ENCODE results near the gene TBATA.

Gene TBATA

GRCh38 chr10:70785190-70785589, at the start of gene TBATA:
Gene TBATA (minus strand): TSS chr10:70785377. CDS start chr10:70783379, 1,998 bp downstream.
- DNase-seq: no peak

DNA sequence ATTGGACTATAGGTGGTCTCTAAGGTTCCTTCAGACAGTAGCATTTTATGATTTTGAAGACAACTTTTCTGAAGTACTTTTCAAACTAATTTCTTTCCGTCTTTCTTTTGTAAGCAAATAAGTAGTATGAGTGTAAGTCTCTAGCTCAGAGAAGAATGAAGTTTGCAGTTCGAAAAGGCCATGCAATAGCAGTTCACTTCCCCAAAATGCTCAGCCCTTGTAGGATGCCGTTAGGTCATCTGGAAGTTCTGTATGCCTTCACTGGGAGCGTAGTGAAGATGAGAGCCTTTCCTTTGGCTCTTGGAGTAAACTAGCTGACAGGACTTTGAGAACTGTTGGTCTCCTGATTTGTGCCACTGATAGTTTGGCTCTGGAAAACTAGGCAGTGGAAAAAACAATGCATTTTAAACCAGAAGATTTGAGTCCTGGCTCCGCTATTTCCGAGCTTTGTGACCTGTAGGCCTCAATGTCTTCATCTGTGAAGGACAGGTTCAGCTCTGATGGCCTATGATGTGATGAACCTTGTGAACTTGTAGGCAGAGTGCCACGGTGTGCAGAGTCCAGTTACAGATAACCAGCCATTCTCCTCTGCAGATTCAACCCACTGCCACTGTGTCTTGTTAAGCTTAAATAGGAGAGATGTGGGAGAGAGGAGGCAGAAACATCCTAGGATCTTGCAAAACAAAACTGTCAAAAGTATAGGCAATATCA, 49.4 kb upstream of the TBATA start:
- no peak for DNase-seq

- DNase-seq: no peak
These were observed 48.8 kb upstream of the TBATA start for GRCh38 chr10:70834021-70834420.

GRCh38 chr10:70833601-70834000, 48.4 kb upstream of the TBATA start:
- no peak for DNase-seq

DNA sequence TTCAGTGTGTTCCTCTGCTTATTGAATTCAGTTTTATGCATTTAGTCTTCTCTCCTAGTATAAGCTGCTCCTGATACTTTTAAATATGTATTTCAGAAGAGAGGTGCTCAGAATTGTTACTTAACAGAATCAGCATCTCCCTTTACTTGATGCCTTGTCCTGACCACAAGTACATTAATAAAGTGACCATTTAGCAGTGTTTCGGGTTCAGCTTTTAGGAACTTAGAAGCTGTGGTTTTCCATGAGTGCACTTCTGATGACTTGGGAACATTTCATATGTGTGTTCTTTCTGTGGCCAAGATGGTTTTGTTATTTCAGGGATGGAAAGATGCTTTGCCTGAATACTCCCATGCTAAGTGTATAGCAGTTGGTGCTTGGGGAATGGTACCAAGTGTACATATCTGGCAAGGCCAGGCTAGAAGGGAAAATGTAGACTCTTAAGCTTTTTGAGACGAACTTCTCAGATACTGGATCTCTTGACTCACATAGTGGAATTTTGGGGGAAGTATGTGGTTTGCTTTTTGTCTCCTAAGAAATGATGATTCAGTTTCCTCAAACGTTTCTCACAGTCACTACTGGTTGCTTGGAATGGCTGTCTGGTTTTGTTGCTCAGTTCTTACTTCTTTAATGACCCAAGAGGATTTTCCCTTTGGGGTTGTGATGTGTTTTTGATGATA, 47.8 kb upstream of the TBATA start:
- no peak for DNase-seq

DNA sequence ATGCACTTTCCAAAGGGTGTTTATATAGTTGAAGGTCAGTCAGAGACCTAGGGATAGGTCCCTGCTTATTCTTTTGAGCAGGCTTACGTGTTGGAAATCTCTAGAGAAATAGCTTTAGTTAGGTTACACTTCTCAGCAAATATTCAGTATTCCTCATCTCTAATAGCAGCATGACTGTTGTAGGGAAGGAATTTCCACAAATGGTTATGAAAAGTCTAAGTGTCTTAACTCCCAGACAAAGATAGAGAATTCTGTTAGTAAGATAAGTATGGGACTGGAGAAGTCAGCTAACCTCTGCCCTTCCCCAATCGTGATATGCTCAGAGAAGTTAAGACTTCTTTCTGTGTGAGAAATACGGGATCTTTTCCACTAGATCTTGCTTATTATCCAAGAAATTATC, 47.0 kb upstream of the TBATA start:
- DNase-seq: no peak

DNA sequence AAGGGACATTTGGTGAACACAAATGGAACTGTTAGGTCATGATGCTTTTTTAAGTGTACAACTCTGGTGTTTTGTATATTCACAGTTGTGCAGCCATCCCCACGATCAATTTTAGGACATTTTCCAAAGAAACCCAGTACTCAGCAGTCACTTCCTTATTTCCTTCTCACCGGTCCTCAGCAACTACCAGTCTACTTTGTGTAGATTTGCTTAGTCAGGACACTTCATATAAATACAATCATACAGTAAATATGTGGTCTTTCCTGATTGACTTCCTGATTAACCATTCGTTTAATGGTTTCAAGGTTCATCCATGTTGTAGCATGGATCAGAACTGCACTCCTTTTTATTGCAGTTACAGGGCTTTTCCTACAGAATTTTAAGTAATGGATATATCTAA, 45.0 kb upstream of the TBATA start:
- no peak for DNase-seq

- DNase-seq: no peak
These were observed 44.4 kb upstream of the TBATA start for GRCh38 chr10:70829543-70829942.

- no peak for DNase-seq
These were observed 43.7 kb upstream of the TBATA start for GRCh38 chr10:70828923-70829322.

- no peak for DNase-seq
These were observed 42.0 kb upstream of the TBATA start for GRCh38 chr10:70827086-70827757.

DNA sequence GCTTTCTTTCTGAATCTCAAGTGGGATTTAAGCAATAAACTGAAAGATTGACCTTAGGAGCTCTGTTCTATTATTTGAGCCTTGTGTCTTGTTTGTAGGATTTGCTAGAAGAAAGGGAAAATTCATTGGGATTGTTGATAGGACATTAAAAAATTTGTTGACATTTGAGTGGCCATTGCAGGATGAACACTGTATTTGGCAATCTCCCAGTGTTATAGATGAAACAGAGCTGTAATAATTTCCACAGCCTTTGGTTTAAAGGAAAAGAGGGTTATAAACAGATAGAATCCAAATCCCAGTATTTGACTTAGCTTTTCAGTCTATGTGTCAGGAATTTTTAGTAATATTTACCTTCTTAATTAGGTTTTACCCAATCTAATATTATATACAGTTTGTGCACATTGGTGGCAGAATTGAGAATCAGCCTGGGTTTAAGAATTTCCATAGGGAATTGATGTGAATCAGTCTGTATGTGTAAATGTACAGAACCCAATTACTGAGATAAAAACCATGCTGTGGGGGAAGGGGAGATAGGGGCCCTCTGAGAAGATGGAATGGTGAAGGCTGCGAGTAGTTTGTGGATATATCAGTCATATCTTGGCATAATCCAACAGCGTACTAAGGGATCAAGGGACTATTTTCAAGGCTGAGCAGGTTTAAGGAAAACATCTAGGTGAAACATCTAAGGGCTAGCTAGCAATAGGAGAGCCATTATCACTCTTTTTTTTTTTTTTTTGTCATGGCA, 37.1 kb upstream of the TBATA start:
- no peak for DNase-seq

DNA sequence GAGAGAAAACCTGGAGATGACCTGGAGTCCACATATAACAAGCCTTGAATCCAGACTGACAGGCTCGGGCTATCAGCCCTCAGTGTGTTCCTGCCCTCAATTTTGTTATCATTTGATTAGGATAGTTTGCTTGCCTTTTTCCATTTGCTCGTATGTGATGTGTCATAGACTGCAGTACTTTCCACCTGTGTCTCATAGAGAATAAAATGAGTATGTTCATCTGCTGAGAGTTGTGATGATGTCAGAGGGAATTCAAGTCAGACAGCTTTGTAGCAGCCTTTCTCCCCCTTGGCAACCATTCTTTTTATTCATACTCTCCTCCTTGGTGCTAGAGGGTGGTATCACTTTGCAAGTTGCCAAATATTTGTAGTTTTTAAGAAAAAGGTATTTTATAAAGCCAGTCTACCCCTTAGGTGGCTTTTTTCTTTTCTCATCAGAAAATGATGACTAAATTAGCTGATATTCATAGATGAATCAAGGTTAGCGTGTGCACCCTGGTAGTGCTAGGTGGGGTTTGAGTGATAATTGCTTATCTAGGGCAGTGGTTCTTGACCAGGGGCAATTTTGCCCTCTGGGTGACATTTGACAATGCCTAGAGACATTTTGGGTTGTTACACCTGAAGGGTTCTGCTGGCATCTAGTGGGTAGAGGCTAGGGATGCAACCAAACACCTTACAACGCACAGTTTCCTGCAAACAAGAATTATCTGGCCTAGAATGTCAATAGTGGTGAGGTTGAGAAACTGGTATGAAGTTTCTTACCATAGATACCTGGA, 36.0 kb upstream of the TBATA start:
- DNase-seq: no peak

GRCh38 chr10:70816220-70816894, 31.2 kb upstream of the TBATA start:
- DNase-seq: peak; percentile 16 to 28

DNA sequence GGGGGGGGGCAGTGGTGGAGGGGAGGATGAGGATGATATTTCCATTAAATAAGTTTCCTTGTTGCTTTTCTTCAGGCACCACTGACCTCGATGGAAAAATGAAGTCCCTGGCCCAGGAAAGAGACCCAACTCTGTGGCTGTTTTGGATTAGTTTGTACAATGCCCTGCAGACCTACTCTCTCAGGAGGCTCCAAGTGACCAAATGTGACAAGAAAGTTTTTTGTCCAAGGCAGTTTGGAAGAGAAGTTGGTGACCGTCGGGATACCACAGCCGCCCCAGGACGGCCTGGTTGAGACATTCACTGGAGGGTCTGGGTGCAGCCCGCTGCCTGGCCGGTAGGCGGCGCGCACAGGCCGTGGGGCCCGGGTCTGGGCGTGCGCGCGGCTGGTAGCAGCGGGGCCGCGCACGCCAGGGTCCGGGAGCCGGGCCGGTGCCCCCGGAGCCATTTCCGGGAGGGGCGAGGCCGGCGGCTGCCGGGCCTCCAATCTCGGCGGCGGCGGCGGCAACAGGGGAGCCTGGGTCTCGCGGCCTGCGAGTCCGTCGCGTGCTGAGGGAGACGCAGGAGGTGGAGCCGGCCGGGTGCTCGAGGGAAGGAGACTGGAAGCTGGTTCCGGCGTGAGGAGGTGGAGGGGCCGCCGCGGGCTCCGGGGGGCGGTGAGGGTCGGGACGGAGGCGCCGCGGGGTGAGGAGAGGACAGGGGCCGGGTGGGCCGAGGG, 30.5 kb upstream of the TBATA start, which contains the start of gene SGPL1:
Gene SGPL1 (plus strand): TSS at position 445 of the 716 bp plus-strand sequence. CDS start 906 bp downstream, outside the sequence.
- DNase-seq: peak; percentile 89 to 90

GRCh38 chr10:70814126-70814525, 28.9 kb upstream of the TBATA start:
- no peak for DNase-seq

DNA sequence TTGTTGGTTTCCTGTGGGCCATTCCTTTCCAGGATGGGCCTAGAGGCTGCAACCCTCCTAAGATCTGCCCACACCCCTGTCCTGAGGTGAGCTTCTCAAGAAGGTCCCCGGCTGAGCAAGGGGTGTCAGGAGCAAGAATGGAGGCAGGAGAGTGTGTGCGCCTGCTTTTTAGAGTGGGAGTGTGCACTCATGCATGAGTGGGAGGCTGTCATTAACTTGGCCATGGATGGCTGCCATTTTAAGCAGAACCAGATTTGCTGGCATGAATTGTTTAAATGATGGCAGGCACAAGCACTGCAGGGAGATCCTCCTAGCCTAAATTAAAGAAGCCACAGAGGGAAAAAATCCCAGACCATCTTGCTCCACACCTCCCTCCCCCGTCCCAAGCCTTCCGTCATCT, 27.6 kb upstream of the TBATA start:
- no peak for DNase-seq

GRCh38 chr10:70811881-70812280, 26.7 kb upstream of the TBATA start:
- DNase-seq: no peak

DNA sequence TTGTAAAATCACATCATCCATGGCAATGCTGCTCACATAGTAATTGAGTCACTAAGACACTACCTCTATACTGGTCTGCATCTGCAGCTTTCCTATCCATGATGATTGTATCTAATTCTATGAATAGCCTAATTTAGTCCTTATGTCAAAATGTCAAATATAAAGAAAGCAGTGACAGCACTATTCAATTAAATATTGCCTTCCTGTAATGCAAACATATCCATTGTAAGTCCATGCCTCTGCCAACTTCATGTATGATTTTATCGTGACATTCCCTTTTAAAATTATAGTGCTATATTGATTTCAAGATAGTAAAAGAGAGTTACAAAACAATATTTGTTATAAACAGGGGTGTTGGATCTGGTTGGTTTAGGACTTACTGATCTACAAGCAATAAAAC, 25.8 kb upstream of the TBATA start:
- DNase-seq: no peak

DNA sequence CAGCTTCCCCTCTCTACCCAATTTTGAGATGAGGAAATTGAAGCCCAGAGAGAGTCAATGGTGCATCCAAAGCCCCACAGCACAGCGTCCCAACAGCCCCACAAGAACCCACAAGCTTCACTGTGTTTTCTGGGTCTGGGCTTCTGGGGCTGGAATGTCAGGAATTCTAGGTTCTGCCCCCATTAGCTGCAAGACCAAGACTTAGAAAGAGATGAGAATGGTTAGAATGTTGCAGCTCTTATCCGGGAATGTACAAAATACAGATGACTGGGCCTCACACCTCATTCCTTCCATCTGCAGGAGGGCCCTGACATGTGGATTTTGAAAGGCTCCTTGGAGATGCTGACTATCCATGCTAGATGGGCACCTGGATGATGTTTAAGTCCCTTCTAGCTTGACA, 24.5 kb upstream of the TBATA start:
- no peak for DNase-seq

- DNase-seq: no peak
These were observed 23.9 kb upstream of the TBATA start for GRCh38 chr10:70809011-70809611.

GRCh38 chr10:70807556-70807955, 22.4 kb upstream of the TBATA start:
- DNase-seq: no peak

Data from stimulated activated CD4-positive, alpha-beta T cell treated with anti-CD3 and anti-CD28 coated beads, Interleukin-2, amount 100 ng/mL, for 48 hours (primary cell).